ENCODE measurements around the gene TACC2.

The TACC2 gene

GRCh38 chr10:122171302-122172075, 182.5 kb downstream of the TACC2 start:
- no peak for DNase-seq

- DNase-seq, result no peak
These were observed 183.5 kb downstream of the TACC2 start for GRCh38 chr10:122172361-122173008.

GRCh38 chr10:122173337-122173736, 184.4 kb downstream of the TACC2 start:
- no peak for DNase-seq

GRCh38 chr10:122173766-122174435, 184.9 kb downstream of the TACC2 start:
- no peak for DNase-seq

GRCh38 chr10:122176232-122177213, 187.6 kb downstream of the TACC2 start:
- no peak for DNase-seq

DNA sequence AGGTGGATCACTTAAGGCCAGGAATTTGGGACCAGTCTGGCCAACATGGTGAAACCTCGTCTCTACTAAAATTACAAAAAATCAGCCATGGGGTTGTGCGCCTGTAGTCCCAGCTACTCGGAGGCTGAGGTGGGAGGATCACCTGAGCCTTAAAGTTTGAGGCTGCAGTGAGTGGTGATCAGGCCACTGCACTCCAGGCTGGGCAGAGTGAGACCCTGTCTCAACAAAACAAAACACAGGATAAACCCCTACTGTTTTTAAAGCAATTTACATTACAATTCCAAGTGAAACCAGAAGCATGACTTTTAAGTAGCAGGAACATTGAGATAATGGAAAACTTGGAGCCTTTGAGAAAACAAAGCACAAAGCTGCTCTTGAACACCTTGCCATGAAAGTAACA, 189.7 kb downstream of the TACC2 start:
- DNase-seq, result no peak

GRCh38 chr10:122181041-122181732, 192.2 kb downstream of the TACC2 start:
- DNase-seq, result no peak

DNA sequence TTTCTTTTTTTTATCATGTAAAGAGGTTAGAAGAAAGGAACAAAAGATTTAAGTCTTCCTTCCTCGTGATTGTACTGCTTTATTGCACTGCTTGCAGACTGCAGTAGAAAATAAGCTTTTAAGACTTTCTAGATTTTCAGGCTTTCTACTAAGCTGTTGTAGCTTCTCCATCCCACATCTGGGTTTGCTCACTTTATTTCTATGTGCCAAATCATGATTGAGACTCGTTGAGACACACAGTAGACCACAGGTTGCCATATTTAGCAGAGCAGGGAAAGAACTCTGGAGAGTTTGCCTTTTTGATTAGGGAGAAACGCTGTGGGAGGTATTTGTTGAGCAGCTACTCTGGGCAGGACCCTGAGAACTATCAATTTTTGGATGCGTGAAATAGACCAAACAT, 192.9 kb downstream of the TACC2 start:
- DNase-seq, result no peak

GRCh38 chr10:122182308-122182707, 193.3 kb downstream of the TACC2 start:
- no peak for DNase-seq

GRCh38 chr10:122184254-122184653, 195.3 kb downstream of the TACC2 start:
- no peak for DNase-seq

- no peak for DNase-seq
These were observed 196.7 kb downstream of the TACC2 start for GRCh38 chr10:122185643-122186042.

DNA sequence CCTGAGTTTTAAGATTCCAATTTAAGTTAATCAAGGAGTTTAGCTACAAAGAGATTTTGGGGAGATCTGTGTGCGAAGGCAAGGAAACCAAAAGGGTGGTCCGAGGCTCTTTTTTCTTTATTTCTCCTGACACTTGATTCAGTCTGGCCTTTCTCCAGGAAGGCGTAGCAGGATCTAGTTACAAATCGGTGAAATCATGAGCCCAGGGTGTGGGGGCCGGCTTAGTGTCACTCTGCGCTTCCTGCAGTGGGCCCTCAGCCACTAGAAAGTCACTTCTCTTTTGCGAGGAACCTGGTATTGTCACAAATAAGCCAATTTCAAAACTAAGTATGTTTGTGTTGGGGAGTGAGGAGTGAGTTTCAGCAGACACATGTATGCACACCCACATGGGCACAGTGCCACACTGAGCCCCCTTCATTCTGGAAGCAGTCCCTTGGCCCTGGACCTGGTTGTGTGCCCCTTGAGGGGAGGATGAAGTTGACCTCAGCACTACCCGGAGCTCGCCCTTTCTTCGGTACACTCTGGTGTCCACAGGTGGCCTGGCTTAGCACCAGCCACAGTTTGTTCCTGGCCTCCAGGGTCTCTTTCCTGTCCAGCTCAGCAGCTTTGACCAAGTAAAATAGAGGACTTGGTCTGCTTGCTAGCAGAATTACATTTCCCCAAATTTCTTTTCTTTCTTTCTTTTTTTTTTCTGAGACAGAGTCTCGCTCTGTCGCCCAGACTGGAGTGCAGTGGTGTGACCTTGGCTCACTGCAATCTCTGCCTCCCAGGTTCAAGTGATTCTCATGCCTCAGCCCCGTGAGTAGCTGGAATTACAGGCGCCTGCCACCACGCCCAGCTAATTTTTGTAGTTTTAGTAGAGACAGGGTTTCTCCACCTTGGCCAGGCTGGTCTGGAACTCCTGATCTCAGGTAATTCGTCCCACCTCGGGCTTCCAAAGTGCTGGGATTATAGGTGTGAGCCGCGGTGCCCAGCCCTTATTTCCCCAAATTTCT, 198.2 kb downstream of the TACC2 start:
- DNase-seq, result no peak

DNA sequence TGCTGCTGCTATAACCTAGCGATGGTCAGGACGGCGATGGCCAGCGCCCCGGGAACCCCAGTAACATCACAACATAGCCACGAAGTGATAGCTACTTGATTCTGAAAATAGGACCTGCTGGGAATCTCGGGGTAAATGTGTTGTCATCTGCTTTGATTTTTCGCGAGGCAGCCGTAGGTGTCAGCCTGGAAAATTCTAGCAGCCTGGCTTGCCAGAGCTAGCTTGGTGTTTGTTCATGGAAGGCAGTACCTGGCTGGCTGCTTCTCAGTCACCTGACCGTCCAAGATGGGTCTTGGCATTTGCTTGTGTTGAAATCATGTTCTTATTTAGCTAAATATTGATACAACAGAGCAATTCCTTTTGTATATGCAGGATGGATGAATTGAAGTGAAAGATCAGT, 199.7 kb downstream of the TACC2 start:
- DNase-seq, result no peak

DNA sequence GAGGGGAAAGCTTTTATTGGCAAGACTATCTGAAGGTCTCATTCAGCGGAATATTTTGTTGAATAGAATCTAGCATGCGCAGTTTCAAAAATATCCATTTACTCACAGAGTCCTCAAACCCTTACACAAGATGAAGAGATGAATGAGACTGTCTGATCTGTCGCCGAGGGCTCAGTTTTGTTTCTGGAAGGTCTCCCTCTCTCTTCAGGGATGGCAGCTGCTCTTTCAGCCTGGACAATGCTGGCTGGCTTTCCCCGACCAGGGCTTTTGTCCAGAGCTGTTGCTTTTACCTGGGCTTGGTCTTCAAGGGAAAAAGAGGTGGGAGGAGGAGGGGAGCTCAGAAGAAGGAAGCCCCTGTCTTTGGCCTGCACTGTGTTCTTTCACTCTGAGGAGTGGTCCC, 200.2 kb downstream of the TACC2 start:
- no peak for DNase-seq

GRCh38 chr10:122190176-122190943, 201.4 kb downstream of the TACC2 start:
- DNase-seq, result no peak

DNA sequence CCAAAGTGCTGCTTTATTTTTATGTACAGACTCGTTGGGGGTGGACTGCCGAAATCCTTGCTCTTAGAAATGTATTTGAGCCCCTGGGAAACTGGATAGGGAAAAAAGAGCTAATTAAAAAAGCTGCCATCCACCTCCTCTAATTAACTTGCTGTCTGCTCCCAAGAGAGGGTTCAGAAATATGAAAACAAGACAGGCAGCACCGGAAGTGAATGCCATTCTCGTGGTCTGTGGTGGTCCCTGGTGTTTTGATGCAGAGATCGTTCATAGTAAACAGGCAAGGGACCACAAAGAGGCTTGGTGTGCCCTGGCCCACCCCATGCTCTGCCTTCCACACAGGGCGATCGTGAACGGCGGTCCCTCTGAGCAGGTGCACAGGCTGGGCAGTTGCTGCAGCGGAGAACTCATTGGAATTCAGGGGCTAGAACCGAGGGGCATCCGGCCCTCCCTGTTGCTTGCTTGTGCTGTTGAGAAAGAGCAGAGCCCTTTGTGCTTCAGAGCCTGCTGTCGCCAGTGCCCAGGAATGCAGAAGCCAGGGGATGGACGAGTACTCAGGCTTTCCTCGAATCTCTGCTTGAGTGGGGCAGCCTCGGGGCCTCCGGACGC, 203.1 kb downstream of the TACC2 start:
- no peak for DNase-seq

- DNase-seq, result no peak
These were observed 205.3 kb downstream of the TACC2 start for GRCh38 chr10:122194251-122194650.

DNA sequence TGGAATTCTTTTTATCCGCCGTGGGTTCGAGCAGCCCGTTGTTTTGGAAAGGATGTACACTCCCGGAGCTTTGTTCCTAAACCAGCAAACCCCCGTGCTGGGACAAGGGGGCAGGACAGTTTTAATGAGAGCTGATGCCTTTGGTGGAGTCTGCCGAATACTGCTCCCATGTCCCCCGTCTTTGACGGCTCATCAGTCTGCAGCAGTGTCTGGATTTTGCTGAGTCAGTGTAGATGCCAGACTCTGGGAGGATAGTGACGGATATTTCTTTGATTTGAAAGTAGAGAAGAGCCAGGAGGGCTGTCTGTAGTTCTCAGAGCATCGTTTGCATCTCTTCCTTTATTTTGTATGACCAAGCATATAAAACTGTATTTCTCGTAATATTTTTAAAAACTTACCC, 207.3 kb downstream of the TACC2 start:
- DNase-seq, result no peak

DNA sequence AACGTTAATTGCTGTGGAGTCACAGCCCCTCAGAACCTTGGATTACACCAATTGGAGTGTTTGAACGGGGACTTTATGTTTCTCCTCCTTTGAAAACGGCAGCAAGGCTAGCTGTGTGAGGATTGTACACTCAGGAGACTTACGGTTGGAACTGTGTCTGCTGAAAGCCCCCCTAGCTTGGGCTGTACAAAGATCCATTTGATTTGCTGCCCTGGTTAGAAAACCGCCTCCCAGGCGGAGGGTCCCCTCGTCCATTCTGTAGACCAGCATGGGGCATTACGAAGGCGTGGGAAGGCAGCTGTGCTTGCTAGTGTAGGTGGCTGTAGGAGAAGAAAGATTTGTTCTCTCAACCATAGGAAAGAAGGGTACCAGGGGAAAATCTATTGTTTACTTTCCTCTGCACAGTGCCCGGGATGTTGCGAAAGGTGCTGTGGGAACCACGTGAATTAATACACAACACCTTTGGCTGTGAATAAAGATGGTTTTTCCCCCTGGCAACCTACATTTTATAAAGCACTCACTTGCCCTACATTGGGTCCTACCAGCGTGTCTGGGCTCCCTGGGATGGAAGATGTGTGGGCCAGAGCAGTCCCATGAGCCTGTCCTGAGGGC, 208.8 kb downstream of the TACC2 start:
- DNase-seq, result no peak

Data from stimulated activated CD4-positive, alpha-beta T cell treated with anti-CD3 and anti-CD28 coated beads, Interleukin-2, amount 100 ng/mL, for 24 hours (primary cell).